ENCODE results near the gene ATAT1. TPM values are rescaled to one million over a fixed set of nuclear protein-coding genes. Genes with fewer than 3 reads are reported as not detected.
A peak's percentile ranks its signal among the peaks of the same experiment; 100 is the strongest.

ATAT1 gene
- total and polyA plus RNA-seq, 2 of the 13 experiments (the other 11 are each of a cell fraction or from before 2014, with no cell fraction given): 9.2 to 23.6 TPM

GRCh38 chr6:30614843-30615218 lies 11.8 kb upstream of the ATAT1 start (continued):
- TF ChIP-seq ZNF383 (CRISPR knock-in tag; IDR thresholded peaks at IDR 0.05; ENCODE audit: borderline replicate concordance) (no peak), TCF12 (IDR thresholded peaks at IDR 0.05) (no peak), TCF12 (CRISPR knock-in tag; IDR thresholded peaks at IDR 0.05) (peak; percentile 20; the same call in 1 of the 2 replicates), PAX8 (CRISPR knock-in tag; IDR thresholded peaks at IDR 0.05; ENCODE audit: borderline replicate concordance) (no peak), MEIS1 (CRISPR knock-in tag; IDR thresholded peaks at IDR 0.05; ENCODE audit: borderline replicate concordance) (no peak), FLYWCH1 (CRISPR knock-in tag; IDR thresholded peaks at IDR 0.05) (no peak), KIAA2018 (CRISPR knock-in tag; IDR thresholded peaks at IDR 0.05; ENCODE audit: borderline replicate concordance) (no peak), ZNF749 (CRISPR knock-in tag; IDR thresholded peaks at IDR 0.05; ENCODE audit: borderline replicate concordance) (no peak), E2F1 (CRISPR knock-in tag; IDR thresholded peaks at IDR 0.05) (no peak), HIC2 (CRISPR knock-in tag; IDR thresholded peaks at IDR 0.05; ENCODE audit: low read depth) (no peak), SOX6 (IDR thresholded peaks at IDR 0.05) (no peak), SOX6 (CRISPR knock-in tag; IDR thresholded peaks at IDR 0.05) (peak; percentile 68; the same call in 1 of the 2 replicates), RORA (CRISPR knock-in tag; IDR thresholded peaks at IDR 0.05) (no peak), ZNF766 (CRISPR knock-in tag; IDR thresholded peaks at IDR 0.05; ENCODE audit: borderline replicate concordance) (no peak), ZNF280D (CRISPR knock-in tag; IDR thresholded peaks at IDR 0.05) (peak; percentile 86; the same call in 1 of the 2 replicates)
